Thymus (tissue), 11 donors: ENCODE data around the gene NPW. TPM values are rescaled to one million over a fixed set of nuclear protein-coding genes. Genes with fewer than 3 reads are reported as not detected.

Experiments
- DNase-seq, 9 donors: peaks; one replicate each; pipeline ENCODE4 v3.0.0-alpha.2; 2013; ENCODE audit warnings: low spot score in 9 of 9, low read depth in 6 of 9, missing footprints in 1 of 9
- H3K27ac ChIP-seq, 2 donors: one replicate each; pipeline ENCODE4 v1.5.1; 2013; ENCODE audit warnings: control low read depth in 1 of 2, low read depth in 1 of 2, low read length in 1 of 2, mild to moderate bottlenecking in 1 of 2, moderate library complexity in 1 of 2
- H3K27me3 ChIP-seq, 2 donors: one replicate each; pipeline ENCODE4 v1.5.1; 2013; ENCODE audit warnings: low read length in 1 of 2; ENCODE audit not compliant: control insufficient read depth in 2 of 2, insufficient read depth in 1 of 2
- H3K36me3 ChIP-seq, 2 donors: one replicate each; pipeline ENCODE4 v1.5.1; 2013; ENCODE audit warnings: low read length in 1 of 2, mild to moderate bottlenecking in 1 of 2, moderate library complexity in 1 of 2; ENCODE audit not compliant: control insufficient read depth in 2 of 2, insufficient read depth in 2 of 2
- H3K4me1 ChIP-seq, 2 donors: one replicate each; pipeline ENCODE4 v1.5.1; 2013; ENCODE audit warnings: low read length in 2 of 2; ENCODE audit not compliant: control insufficient read depth in 2 of 2, insufficient read depth in 2 of 2
- H3K4me3 ChIP-seq, 2 donors: one replicate each; pipeline ENCODE4 v1.5.1; 2013; ENCODE audit warnings: low read length in 2 of 2, control low read depth in 1 of 2, mild to moderate bottlenecking in 1 of 2
- H3K9me3 ChIP-seq, 2 donors: one replicate each; pipeline ENCODE4 v1.5.1; 2013; ENCODE audit warnings: low read length in 1 of 2, mild to moderate bottlenecking in 1 of 2; ENCODE audit not compliant: control insufficient read depth in 2 of 2, insufficient read depth in 1 of 2
- WGBS: extraction: QIAGEN DNeasy Blood & Tissue Kit; methylation state at CpG from one replicate; pipeline ENCODE4 v1.1.7; 2013; 5-methylcytosine and 5-hydroxymethylcytosine counted together
- polyA plus RNA-seq: library from polyadenylated mRNA; stranded (reverse); fragments of 200-250 nt; gene quantifications from one replicate; pipeline ENCODE4 v1.2.3, GENCODE V29; 2013
- total RNA-seq: library from RNA; stranded (reverse); fragments of 120-200 nt; gene quantifications from one replicate; pipeline ENCODE4 v1.2.4, GENCODE V29; 2013
- donor health status: healthy.

Gene NPW
- total and polyA plus RNA-seq, 2 donors: 0.66 to 1.2 TPM

DNA sequence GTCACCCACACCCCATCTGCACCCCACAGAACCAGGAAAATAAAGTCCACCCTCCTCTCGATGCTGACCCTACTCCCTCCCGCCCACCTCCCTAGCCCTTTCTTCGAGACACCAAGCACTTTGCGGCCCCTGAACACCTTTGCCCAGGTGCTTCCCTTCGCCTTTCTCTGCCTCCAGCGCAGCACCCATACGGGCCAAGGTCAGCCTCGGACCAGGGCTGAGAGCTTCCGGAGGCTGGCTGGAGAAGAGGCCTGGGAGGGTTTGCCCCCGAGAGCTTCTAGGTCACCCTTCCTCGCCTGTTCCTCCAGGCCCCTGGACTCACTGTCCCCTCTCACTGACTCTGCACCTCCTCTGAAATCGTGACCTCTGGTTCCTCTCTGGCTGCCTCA is 4.4 kb downstream of the NPW start:
- Histone ChIP-seq H3K4me1 (peaks cover 12 to 42% of the 10 kb centered on the region in 2 donors), H3K27ac (no peak overlapping the region), H3K36me3 (no peaks in the 10 kb centered on the region), H3K4me3 (no peak overlapping the region), H3K27me3 (peaks cover 69 to 90% of the 10 kb centered on the region in 2 donors), H3K9me3 (peaks cover 1 to 14% of the 10 kb centered on the region in 2 donors)
- DNase-seq: no peak
- WGBS: 96% methylated on average over 12 of the region's 12 CpGs

DNA sequence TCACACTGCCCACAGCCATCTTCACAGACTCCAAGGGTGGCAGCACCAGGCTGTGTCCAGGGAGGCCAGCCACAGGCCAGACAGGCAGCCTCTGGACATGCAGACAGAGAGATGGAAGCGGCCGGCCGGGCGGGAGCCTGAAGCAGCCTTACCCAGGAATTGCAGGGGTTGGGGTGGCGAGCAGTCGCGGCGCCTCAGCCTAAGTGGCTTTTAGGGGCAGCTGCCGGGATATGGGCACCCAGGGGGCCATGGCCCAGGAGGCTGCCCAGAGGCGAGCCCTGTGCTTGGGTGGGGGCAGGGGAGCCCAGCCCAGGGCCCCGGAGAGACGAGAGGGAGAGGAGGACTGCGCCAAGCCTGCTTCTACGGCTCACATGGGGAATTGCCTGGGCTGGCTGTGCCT is 5.7 kb downstream of the NPW start:
- H3K4me1 ChIP-seq: peaks cover 12 to 34% of the 10 kb centered on the region in 2 donors
- peaks cover 57 to 90% of the 10 kb centered on the region in 2 donors for H3K27me3 ChIP-seq

DNA sequence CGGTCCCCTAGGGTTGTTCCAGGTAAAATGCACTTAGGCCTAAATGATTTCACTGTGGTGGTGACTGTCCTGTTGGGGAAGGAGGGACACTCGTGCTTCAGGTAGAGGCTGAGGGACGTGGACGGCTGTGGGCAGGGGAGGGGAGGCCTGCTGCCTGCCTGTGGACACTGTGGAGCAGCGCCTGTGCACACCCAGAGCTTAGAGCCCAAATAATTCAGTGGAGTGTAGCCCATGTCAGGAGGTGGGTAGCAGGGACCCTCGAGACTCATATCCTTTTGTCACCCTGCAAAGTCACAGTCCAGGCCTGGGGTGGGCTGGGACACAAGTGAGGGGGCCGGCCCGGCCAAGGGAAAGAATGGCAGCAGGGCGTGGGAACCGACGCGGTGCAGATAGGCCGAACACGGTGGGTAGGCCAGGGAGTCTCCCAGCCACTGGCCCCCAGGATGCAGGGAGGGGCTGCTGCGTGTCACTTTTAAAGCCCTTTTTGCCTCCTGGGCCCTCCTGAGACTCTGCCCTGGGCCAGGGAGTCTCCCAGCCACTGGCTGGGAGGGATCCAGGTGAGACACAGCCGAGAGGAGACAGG is 6.4 kb downstream of the NPW start:
- no peak for DNase-seq
- Histone ChIP-seq H3K27me3 (peaks cover 50 to 85% of the 10 kb centered on the region in 2 donors), H3K4me3 (no peak overlapping the region), H3K4me1 (peaks cover 12 to 33% of the 10 kb centered on the region in 2 donors), H3K36me3 (no peaks in the 10 kb centered on the region), H3K9me3 (peaks cover 1 to 11% of the 10 kb centered on the region in 2 donors), H3K27ac (no peak overlapping the region)
- 96% methylated on average over 16 of the region's 16 CpGs for WGBS

More for the DNA sequence above, 5.7 kb downstream of the NPW start:
- no peaks in the 10 kb centered on the region for H3K36me3 ChIP-seq
- WGBS: 98% methylated on average over 14 of the region's 14 CpGs
- H3K9me3 ChIP-seq: peaks cover 1 to 11% of the 10 kb centered on the region in 2 donors
- H3K27ac ChIP-seq: no peak overlapping the region
- no peak overlapping the region for H3K4me3 ChIP-seq
- DNase-seq: no peak

DNA sequence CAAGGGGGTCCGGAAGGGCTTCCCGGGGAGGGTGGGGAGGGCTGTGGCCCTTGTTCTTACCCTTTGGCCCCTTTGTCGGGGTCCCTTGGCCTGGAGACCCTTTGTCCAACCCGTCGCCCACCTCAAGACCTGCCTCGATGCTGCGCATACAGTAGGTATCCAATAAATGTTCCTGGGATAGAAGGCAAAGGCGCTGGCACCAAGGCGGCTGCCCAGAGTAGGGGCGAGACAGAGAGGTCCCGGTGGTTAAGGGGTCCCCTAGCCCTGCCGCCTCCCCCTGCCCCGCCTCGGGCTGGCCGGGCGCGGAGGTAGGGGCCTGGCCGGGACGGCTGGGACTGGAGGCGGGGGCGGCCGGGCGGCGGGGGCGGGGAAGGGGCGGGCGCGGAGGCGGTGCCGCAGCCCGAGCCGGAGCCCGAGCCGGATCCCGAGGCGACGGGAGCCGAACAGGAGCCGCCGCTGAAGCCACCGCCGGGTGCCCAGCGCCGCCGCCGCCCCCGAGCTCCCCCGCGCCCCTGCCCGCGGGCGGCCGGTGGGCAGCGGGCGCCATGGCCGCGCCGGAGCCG is 7.0 kb downstream of the NPW start, which contains the start of gene NHERF2:
Gene NHERF2 (plus strand): TSS at position 442 of the 563 bp plus-strand sequence. CDS start 104 bp downstream, at position 546.
- peaks cover 1 to 11% of the 10 kb centered on the region in 2 donors for H3K9me3 ChIP-seq
- no peak for DNase-seq
- H3K27me3 ChIP-seq: peaks cover 48 to 83% of the 10 kb centered on the region in 2 donors
- H3K36me3 ChIP-seq: no peaks in the 10 kb centered on the region
- 12% methylated on average over 59 of the region's 59 CpGs for WGBS
- peak within 1 kb of the TSS in 1 of 2 donors; percentile 13 for H3K27ac ChIP-seq
- peak within 1 kb of the TSS in 1 of 2 donors; percentile 55 for H3K4me3 ChIP-seq
- peaks cover 12 to 33% of the 10 kb centered on the region in 2 donors for H3K4me1 ChIP-seq

DNA sequence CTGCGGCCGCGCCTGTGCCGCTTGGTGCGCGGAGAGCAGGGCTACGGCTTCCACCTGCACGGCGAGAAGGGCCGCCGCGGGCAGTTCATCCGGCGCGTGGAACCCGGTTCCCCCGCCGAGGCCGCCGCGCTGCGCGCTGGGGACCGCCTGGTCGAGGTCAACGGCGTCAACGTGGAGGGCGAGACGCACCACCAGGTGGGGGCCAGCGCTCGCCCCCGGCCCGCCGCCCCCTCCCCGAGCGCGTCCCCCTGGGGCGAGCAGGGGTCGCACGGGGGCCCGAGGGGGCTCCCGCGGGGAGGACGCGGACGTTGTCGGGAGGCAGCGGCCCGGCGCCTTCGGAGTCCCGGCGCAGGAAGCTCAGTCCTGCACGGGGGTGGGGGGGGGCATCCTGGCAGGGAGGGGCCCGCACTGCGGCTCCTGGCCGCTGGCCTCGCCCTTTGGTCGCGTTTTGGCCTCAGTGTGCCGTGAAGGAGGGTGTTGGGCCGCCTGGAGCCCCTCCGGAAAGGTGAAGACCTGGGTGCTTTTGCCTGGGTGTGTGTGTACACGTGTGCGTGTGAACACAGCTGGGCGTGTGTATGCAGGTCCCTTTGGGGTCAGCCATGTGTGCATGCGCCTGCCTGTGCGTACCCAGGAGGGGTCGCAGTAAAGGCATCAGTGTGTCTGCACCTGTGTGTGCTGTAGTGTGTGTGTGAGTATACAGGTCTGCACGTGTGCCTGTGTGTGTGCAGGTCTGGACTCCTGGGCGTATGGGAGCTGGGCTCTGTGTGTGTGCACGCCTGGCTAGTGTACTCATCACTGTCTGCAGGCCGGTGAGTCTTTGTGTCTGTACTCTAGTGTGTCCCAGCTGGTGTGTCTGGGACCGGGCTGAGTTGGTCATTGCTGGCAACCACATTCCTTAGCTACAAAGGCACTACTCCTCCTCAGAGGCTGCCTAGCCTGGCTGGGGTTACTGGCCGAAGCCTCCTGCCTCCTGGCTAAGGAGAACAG is 7.7 kb downstream of the NPW start:
- peaks cover 12 to 35% of the 10 kb centered on the region in 2 donors for H3K4me1 ChIP-seq
- peak overlapping the region in 1 of 2 donors; percentile 13 for H3K27ac ChIP-seq
- H3K4me3 ChIP-seq: peak overlapping the region in 1 of 2 donors; percentile 55
- no peaks in the 10 kb centered on the region for H3K36me3 ChIP-seq
- DNase-seq: no peak
- H3K9me3 ChIP-seq: peaks cover 1 to 11% of the 10 kb centered on the region in 2 donors
- peaks cover 46 to 77% of the 10 kb centered on the region in 2 donors for H3K27me3 ChIP-seq
- 13% methylated on average over 76 of the region's 76 CpGs for WGBS

DNA sequence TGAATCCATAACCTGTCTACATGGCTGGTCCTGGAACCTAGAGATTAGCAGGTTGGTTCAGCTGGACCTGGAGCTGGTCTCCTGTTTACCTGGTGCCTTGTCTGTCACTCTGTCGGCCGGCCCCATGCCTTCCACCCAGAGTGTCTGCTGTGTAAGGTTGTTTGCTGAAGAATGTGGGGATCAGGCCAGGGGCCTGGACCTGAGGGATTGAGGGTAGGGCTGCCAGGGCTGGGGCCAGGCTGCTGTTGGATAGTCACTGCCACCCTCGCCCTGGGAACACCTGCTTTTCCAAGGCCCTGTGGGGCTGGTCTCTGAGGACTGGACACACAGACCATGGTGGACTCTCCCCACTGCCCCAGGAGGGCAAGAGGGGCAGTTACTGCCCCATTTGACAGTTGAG is 8.6 kb downstream of the NPW start:
- H3K27me3 ChIP-seq: peaks cover 46 to 78% of the 10 kb centered on the region in 2 donors
- peaks cover 1 to 11% of the 10 kb centered on the region in 2 donors for H3K9me3 ChIP-seq
- H3K4me3 ChIP-seq: no peak overlapping the region
- 92% methylated on average over 3 of the region's 3 CpGs for WGBS
- H3K4me1 ChIP-seq: peaks cover 9 to 38% of the 10 kb centered on the region in 2 donors
- DNase-seq: no peak
- H3K36me3 ChIP-seq: no peaks in the 10 kb centered on the region
- H3K27ac ChIP-seq: no peak overlapping the region

DNA sequence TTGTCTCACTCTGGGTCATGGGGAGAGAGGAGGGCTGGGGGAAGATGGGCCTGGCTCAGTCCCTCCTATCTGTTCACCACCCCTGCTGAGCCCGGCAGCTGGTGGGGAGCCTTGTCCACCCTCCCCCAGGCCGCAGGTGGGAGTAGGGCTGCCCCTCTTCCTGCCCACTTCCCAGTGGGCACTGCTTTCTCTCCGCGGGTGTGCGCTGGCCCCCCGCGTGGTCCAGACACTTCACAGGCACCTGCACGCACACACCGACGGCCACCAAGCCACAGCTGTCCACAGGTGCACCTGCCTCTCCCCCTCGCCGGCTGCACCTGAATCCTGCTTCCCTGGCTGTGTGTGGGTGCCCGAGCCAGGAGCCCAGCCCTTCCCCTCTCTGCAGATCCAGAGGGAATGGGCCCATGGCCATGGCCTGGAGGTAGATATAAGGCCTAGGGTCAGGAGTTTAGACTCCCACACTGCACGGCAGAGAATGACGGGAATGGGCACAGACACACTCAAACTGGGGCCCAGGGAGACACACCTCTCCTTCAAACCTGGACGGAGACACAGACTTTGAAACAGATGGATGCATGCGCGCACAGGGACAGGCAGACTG is 9.1 kb downstream of the NPW start:
- peaks cover 1 to 11% of the 10 kb centered on the region in 2 donors for H3K9me3 ChIP-seq
- peaks cover 46 to 79% of the 10 kb centered on the region in 2 donors for H3K27me3 ChIP-seq
- no peaks in the 10 kb centered on the region for H3K36me3 ChIP-seq
- H3K27ac ChIP-seq: no peak overlapping the region
- H3K4me3 ChIP-seq: no peak overlapping the region
- DNase-seq: no peak
- H3K4me1 ChIP-seq: peaks cover 7 to 38% of the 10 kb centered on the region in 2 donors
- WGBS: 89% methylated on average over 18 of the region's 18 CpGs

DNA sequence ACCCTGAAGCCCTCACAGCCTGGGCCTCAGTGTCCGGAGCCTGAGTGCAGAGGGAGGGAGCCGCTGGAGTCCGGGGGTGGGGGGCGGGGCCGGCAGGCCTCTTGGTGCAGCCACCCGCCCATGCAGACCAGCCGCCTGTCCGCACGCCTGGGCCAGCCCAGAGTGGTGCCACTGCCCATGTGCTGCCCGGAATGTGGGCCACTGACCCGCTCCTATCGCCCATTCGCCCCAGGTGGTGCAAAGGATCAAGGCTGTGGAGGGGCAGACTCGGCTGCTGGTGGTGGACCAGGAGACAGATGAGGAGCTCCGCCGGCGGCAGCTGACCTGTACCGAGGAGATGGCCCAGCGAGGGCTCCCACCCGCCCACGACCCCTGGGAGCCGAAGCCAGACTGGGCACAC is 9.8 kb downstream of the NPW start:
- 98% methylated on average over 22 of the region's 22 CpGs for WGBS
- Histone ChIP-seq H3K4me3 (no peak overlapping the region), H3K27me3 (peaks cover 42 to 75% of the 10 kb centered on the region in 2 donors), H3K4me1 (peaks cover 4 to 37% of the 10 kb centered on the region in 2 donors), H3K27ac (no peak overlapping the region), H3K9me3 (peaks cover 1 to 11% of the 10 kb centered on the region in 2 donors), H3K36me3 (no peaks in the 10 kb centered on the region)
- DNase-seq: no peak
